AG08395 (cell line): Measurements from ENCODE around the gene SMYD3.

Source experiments
- DNase-seq: peaks from one replicate; pipeline ENCODE4 v3.0.0; 2012; ENCODE audit warnings: mixed read lengths, low spot score

SMYD3 gene

DNA sequence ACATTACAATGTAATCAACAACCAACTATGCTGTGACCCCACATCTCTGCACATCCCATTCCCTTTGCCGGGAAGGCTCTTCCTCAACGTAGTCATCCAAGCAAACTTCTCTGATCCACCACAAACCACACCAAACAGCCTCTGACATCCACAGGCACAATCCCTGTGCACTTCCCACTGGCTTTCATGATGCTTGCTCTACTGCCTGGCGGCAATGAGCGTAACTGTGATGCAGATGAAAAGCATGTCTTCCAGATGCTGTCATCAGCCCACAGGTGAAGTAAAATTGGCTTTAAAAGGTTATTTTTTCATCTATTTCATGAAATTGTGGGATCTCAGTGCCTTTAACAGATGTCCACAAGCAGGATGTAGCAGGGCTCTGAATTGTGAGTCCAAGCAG, 635.2 kb downstream of the SMYD3 start:
- peak; percentile 86 for DNase-seq

DNA sequence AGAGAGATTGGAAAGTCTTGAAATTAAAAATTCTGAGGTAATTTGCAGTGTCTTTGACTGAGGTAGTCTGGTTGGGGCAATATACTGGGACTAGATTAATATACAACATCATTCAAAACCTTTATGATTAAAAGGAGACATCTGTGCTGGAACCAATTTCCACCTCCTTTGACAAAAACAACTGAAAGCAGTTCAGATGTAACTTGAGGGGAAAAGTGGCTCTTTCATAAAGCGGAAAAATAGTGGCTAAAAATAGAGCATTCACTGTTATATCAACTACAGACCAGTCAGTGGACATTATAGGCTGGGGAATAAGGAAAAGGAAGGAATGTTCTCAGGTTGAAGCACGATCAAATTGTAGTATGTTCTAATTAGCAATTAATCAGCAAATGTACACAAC, 635.9 kb downstream of the SMYD3 start:
- no peak for DNase-seq

DNA sequence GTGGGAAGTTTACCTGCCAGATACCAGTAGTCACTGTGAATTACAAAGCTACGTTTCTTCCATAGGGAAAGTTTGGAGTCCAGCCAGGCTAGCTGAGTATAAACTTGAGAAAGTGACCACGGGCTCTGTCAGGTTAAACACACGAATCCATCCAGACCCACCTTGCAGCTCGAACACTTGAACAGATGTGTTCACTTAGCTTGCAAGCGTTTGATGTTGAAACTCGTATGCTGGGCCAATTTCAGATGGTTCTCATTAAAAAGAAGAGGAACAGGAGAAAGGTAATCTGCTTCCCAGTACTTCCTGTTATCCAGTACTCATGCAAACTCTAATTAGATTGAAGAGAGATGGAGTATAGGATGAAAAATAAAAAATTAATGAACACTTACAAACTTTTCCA, 636.4 kb downstream of the SMYD3 start:
- DNase-seq = no peak

DNA sequence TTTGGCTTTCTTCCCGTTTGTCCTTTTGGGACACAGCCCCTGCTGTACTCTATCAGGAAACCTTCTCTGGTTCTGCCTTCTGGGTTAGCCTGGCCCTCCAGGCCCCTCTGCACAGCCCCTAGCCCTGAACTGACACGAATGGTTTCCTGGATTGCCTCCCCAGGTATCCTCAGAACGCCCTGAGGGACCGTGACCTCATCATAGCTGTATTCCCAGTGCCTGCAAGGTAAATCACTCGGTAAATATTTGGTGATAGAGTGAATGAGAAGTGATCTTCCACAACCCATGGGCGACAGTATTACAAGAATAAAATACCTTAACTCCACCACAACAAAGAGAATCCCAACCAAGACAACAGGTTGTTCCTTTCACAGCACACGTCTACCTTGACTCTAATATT, 637.2 kb downstream of the SMYD3 start:
- no peak for DNase-seq

DNA sequence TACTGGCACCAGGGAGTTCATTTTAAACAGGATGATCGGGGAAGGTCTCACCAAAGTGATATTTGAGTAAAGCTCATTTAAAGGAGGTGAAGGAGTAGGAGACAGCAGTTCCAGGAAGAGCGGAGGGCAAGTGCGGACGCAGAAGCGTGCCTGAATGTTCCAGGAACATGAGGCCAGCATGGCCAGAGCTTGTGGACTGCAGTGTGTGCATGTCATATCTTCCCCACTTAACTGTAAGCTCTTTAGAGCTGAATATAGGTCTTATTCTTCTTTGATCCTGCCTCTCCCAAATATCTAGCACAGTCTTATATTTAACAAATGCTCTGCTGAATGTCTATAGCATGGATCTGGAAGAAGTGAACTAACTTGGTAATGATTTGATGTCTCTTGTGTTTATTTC, 639.3 kb downstream of the SMYD3 start:
- DNase-seq = no peak

DNA sequence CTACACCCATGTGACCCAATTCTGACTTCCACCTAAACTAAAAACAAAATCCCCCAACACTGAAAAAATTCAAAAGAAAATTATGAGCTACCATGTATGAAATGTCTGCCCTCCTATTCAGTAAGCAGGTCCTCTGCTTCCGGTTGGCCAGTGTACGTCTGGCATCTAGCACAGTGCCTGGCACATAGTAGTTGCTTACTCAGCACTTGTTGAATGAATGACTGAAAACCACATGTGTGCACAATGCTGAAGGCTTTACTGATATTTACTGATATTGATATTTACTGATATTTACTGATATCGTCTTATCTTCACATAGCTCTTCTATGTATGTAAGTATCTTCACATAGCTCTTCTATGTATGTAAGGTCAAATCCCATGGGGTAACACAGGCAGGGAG, 642.2 kb downstream of the SMYD3 start:
- no peak for DNase-seq

DNA sequence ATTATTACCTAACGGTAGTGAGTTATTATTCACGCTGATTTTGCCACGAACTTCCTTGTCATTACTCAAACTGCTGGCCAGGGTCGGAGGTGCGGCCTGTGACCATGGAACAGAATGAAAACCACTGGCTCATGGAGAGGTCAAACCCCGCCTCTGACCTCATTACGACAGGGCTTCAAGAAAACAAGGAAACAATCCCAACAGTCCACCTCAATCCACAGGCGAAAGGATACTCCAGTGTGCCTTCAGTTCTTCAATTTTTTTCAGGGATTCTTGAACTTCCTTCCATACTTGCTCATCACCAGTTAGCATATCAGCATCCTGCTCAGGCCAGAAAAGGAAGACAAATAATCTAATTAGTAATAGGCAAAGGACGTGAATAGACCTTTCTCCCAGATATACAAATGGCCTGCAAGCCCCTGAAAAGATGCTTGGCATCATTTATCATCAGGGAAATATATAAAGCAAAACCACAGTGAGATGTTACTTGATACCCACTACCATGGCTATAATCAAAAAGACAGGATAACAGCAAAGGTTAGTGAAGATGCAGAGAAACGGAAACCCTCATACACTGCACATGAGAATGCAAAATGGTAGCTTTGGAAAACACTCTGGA, 643.4 kb downstream of the SMYD3 start:
- DNase-seq = no peak

DNA sequence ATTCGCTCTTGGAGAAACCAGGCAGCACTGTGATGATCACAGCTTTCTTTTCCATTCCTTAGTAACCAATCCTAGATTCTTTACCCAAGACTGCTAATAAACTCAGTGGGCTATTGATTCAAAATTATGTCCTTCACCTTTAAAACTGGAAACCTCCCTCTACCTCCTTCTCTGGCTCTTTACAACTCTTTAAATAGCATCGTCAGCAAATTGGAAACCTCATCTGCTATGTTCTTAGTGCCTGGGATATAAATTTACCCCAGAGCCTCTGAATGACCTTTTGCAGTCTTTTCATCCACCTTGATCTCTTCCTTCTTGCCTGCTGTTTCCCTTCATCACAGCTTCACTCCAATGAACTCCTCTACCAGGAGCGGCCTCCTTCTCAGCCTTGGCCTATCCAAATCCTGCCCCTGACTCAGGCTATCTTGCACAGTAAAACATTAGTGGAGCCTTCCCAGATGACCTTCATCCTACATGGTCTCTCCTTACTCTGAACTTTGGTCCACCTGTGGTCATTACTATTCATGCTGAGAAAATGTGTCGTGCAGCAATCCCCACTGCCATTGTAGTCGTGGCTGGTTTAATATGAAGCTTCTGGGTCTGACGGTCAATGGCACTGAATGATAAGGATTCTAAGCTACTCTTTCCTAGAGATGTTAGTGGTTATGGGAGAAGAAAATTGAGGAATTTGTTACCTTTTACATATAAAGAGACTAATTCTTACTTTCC, 644.1 kb downstream of the SMYD3 start:
- no peak for DNase-seq

DNA sequence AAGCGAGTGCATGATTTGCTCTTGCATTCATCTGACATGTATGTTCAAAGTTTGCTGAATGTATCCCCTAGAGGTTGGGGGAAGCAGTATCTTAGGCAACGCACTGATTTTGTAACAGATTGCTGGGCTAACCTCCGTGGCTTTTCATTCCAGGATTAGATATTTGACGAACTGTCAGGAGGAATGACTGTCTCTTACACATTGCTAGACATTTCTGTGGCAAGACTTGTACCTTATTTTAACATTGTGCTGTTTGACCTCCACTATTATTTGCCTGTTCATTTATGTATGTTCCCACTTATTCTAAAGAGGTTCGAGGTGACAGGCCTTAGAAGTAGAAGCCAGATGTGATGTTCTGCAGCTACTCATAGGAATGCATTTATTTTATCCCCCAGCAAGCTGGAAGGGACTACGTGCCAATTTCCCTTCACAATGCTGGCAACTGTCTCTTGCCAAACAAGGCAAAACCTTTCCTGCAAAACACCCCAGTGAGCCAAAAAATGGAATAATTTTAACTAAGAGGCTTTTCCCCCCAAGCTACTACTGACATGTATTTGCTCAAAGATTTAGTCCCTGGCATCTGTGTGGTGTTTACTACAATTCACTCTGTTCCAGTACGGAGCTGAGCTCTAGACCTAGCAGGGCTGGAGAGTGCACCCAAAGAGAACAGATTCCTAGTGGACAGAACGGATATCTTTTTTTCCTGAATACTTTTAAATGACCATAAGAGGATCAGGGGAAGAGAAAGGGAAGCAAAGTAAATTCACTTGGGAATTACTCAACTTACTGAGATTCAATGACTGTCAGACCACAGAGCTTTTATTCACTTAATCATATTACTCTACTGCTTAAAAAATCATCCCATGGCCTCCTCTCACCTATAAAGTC, 646.2 kb downstream of the SMYD3 start:
- DNase-seq = peak; percentile 53

DNA sequence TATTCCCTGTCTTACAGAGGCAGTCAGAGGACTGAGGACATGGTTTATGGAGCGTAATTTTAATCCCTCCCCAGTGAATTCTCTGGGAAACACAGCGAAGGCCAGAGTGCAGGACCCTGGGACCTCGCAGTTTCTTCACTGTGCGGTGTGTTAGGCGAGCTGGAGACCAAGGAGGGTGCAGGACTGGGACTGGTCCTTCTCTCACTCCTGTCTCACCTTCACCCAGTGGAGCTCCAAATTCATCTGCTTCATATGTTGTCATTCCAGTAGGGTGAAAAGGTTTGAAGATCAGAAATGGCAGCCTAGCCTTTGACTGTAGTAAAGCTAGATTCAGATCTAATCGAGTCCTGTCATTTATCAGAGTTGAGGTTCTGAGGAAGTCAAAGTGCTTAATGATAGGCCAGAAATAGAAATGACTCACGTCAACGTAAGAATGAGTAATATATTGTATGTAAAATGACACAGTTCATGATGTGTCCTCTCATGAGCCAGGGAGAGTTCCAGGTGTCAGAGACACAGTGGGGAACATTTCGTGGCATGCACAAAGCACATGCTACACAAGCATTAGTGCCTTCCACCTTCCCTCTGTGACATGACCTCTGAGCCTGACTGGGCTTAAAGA, 647.5 kb downstream of the SMYD3 start:
- no peak for DNase-seq

DNA sequence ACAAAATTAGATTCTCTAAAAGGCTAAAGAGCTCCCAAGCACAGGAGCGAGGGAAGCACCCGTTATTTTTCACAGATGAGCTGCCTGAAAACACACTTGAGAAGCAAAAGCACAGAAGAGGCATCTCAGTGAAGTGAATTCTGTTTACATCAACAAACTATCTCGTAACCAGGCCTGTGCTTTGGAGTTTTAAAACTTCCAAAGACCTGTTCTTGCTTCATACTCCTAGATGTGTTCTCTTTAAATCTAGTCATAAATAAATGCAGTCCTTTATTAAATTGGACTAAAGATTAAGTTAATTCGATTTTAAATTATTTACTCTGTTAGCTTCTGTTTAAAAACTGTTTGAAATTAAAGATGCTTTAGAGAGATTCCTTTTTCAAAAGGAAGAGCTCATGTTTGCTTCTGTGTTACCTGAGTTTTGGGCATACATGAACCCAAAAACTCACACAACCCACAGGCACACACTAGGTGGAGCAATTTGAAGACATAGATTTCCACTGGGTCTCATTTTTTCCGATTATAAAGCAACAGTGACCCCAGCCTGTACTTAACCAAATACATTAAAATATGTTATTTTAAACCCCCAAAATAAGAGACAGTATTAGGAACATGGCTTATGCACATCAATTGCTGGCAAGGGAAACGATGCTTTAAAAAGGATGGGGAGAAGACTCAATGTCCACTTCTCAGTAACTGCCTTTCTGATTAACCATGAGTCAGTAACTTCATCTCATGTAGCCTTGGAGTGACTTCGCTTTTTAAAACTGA, 648.2 kb downstream of the SMYD3 start:
- no peak for DNase-seq

DNA sequence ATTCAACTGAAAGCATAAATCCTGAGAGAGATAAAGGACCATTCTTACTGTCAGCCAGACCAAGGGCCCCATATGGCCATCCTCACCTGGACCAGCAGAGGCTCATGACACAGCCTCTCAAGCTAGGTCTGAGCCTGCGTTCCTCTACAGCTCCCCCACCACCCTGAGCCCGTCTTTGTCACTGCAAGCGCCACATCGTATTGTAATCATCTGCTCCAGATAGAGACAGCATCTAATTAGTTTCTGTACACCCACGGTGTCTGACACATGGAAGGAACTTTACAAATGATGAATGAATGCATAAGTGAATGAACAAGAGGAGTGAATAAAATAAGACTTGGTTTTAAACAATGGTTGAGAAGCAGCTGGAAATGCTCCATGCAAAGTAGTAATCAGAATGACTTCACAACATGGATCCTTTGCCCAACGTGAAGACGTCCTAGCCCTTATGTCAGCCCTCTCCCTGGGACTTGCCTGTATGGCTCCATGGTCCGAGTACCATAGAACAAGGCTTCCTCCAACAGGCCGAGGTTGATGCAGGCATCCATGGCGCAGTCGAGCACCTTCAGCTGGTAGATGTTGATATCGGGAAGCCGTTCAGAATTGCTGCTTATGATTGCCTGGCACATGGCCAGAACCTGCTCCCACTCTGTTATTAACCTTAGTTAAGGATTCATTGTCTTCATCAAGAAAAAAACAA, 648.9 kb downstream of the SMYD3 start:
- no peak for DNase-seq

DNA sequence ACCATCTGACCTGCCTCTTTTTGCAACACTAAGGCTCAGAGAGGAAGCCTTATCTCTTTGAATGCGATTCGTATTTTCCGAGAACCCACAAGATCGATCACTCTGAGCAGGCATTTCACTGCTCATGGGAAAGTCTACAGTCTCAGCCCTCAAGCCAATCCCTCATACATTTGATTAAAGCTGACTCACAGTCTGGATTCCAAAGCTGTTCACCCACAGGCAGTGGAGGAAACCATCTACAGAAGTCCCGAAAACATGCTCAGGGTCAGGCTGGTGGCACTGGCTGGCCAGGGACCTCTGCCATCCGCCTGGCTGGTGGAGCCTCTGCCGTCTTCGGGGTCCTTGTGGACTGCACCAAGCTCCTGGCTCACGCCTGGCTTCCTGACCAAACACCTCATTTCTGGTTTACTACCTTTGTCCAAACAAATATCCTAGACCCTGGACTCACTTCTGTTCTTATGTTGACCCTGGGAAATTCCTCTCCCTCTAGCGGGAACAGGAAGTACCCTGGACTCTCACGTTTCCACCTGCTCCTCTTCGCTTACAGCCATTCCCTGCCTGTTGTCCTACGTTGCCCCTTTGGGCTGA, 650.0 kb downstream of the SMYD3 start:
- peak; percentile 66 for DNase-seq

DNA sequence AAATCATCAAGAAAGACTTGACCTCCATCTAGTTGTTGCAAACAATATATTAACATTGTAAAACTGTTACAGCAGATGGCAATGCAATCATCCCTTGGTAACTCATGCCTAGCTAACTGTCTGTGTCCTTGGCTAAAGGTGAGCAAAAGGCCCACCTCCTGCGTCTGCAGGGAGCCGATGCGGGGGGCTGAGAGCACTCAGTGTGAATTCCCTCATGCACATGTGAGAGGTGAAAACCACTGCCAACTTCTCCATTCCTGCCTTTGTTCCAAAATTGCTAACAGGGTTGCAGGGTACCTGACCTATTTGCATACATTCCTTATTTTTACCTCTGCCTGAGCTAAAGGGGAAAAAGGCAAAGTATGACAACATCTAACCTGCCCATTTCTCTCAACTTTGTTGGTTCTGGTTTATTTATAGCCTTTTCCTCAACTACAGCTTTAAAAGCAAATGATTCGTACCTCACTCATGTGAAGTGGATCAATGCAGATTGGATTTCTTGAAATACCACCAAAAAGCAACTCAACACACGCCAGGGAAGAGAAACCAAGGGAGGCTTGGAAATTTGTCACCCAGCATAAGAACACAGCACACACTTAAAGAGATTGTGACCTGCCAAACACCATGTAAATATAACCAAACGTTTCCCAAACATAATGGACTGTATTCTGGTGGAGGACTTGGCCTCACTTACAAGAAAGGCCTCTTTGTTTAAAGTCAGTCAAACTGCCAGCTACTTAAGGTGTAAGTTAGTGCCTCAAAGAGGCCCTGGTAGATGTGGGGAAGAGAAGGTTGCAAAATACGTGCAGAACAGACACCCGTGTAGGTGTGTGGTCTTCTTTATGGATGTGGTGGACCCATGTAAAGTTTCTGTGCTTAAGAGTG, 651.0 kb downstream of the SMYD3 start:
- DNase-seq = no peak

DNA sequence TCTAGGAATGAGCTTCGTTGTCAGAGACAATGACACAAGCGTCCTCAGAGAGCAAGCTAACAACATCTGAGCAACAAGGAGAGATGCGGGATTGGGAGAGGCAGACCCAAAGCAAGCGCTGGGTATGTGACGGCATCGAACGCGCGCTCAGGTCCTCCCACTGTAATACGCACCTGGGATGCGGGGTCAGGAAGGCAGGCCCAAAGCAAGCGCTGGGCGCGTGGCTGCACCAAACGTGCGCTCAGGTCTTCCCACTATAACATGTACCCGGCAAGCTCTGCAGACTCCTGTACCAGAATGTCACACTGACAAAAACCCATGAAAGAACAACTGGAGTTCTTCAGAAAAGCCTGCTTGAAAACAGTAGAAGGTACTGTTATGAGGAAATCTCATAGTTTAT, 653.8 kb downstream of the SMYD3 start:
- no peak for DNase-seq

DNA sequence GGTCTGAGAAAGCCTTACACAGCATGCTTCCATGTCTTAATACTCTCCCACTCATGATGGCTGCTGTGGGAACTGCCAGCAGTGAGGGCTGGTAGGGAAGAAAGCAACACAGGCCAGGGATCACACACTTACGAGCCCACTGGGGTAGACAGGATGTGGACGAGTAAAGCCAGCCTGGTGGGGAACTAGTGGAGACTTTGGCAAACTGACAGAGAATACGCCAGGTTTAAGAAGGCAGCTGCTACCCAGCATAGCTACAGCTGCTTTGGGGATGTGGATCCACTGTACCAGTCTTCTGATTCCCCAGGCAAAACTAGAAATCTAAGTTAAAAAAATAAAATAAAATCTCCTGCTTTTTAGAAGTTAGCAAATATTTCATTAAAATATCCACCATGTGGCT, 664.0 kb downstream of the SMYD3 start:
- no peak for DNase-seq

DNA sequence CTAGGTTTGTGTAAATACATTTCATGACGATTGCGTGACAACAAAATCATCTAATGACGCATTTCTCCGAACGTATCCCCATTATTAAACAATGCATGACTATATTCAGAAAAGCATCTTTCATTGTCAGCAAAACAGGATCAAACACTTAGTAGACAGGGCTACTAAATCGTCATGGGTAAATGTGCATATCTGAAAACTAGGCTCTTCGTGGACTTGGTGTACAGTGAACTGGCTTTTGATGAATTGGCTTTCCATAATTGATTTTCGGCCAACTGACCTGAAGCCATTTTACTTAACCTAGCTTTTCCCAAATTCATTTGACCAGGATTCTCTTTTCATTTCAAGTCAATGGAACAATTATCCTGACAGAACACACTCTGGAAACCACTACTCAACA, 665.0 kb downstream of the SMYD3 start:
- DNase-seq = no peak

DNA sequence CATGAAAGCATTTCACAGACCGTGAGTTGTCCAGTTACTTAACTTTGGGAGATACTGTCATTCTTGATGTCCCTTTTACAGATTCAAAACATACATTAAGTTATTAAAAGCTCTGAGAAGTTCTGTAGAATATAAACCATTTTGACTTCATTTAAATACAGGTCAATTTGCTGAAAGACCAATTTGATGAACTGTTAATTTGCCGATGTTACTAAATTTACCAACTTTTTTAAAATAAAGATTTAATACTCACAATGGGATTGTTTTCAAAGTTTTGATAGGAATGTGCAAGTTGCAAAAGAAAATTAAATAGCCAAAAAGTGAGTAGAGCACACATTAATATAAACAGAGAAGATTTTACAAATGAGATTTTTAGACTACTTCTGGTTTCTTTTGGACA, 666.1 kb downstream of the SMYD3 start:
- DNase-seq = no peak

DNA sequence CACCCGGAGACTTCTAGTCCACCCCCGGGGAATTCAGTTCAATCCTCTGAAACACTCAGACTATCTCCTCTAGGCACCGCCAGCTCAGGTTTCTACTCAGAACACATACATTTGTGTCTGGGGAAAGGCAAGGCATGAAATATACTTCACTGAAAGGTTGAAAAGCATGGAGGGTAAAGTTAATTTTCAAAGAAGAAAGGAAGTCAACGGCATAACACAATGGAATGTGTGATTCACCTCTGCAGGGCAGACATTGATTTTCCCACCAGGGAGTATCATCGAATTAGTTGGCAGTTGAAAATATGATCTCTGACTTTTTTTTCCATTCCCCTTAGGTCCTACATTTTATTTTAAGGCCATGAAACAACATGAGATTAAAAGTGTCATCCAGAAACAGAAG, 669.4 kb downstream of the SMYD3 start:
- peak; percentile 70 for DNase-seq

DNA sequence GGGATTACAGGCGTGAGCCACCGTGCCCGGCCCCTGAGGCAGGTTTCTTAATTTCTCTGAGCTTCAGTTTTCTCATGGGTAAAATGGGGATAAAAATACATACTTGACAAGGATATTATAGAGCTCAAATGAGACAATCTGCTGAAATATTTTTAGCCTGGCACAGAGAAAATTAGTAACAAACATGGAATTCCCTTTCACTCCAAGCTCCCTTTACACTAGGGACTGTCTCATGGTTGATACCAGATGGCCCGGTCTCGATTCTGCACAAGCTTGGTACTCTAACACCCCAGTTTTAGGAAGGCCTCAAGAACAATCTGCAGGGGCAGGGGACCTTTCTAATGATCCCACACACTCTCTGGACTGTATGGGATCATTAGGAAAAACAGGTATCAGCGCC, 671.7 kb downstream of the SMYD3 start:
- peak; percentile 42 for DNase-seq
